HT-29 (cell line): ENCODE data around the gene PRR14. TPM values are rescaled to one million over a fixed set of nuclear protein-coding genes. Genes with fewer than 3 reads are reported as not detected.

Experiments used
- DNase-seq: peaks from one replicate; pipeline ENCODE4 v3.0.0-alpha.2; 2015; ENCODE audit warnings: low spot score
- total RNA-seq: library from RNA; depleted of rRNA; stranded (reverse); fragments of >200 nt; shearing (Covaris generic); gene quantifications from 2 replicates; pipeline ENCODE4 v1.2.3, GENCODE V29; 2014; rRNA removed

The PRR14 gene
- total RNA-seq, result 20.8 and 22.9 TPM in 2 replicates

DNA sequence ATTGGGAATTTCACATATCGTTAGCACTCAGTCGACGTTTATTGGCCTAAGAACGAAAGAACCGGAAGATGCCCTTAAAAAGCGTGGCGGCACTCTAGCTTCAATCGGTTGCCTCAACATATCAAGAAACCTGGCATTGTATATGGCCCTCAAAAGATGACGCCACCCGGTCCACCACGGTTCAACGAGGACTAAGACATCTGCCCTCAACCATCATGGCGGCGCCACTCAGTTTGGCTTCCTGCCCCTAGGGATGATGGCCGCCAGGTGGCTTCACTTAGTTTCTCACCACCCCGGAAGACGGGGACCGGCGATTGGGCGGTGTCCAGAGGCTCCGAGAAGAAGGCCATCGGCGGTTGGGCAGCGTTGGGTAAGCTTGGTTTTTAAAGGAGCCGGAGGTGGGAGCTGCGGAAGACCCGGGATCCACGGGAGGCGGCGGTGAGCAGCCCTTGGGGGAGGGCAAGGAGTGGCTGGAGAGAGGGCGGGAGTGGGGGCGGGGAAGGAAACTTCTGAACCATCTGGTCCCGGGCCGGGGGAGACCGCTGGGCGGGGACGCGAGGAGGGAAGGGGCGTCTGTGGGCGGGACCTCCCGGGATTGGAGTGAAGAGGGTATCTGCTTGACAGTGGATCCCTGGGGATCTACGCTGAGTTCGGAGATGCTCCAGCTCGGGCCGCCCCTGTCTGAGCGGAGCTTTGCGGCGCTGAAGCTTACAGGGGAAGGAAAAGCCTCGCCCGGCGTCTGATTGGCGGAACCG, at the start of gene PRR14:
Gene PRR14, plus strand, starts transcription at position 592 of the 755 bp plus-strand sequence. CDS start 686 bp downstream, outside the sequence.
- DNase-seq, result peak; percentile 99

DNA sequence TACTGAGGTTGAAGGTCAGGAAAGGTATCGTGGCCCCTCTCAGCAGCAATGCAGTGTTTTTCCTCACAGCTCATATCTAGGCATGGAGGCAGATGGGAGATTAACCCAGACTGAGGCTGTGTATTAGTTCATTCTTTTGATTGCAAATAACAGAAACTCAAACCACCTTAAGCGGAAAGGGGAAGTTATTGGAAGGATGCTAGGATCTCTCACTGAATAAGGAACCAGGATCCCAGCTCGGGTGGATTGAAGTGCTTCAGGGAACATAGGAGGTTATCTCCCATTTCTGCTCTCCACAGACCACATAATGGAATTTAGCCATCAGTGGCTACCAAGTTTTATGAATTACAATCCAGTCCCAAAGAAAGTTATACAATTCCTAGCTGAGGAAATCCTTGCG, 48.8 kb upstream of the PRR14 start:
- DNase-seq, result no peak

DNA sequence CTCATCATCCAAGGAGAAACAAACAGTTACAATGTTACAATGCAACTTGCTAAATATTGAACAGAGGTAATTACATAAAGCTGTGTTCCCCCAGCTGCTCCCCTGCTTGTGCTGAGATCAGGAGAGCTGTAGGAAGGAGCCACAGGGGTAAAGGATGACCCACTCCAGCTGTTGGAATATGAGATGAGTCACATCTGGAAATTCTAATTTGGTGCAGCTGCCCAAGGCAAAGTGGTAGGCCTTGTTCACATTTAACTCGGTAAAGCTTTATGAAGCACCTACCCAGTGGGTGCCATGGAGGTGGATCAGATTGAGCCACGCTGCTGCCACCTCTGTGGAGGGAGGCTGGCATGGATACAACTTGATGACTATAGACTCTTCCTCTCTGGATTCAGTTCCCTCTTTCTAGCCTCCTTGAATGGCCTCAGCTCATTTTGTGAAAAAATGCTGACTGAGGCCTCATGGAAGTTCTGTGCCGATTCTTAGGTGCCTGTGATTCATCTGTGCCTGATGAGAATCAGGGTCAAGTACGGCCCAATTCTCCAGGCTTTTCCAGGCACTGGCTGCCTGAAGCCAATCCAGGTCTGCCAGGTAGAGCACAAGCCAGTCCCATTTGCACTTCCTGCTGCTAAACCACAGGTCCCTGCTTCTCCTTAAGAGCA, 48.0 kb upstream of the PRR14 start:
- no peak for DNase-seq

DNA sequence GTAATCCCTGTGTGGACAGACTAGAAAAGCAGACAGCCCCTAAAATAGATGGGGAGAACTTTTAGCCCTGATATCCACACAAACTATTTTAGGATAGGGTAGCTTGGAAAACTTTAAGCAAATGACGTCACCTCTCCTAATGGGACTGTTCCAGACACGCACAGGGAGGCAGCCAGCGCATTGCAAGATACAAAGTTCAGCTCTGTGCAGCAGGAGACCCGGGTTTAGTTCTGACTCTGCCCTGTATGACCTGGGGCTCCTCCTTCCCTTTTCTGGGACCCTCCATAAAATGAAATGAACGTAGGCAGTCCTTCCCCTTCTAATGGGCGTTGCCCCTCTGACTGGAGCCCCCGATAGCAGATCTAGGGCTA, 46.8 kb upstream of the PRR14 start:
- DNase-seq, result no peak

DNA sequence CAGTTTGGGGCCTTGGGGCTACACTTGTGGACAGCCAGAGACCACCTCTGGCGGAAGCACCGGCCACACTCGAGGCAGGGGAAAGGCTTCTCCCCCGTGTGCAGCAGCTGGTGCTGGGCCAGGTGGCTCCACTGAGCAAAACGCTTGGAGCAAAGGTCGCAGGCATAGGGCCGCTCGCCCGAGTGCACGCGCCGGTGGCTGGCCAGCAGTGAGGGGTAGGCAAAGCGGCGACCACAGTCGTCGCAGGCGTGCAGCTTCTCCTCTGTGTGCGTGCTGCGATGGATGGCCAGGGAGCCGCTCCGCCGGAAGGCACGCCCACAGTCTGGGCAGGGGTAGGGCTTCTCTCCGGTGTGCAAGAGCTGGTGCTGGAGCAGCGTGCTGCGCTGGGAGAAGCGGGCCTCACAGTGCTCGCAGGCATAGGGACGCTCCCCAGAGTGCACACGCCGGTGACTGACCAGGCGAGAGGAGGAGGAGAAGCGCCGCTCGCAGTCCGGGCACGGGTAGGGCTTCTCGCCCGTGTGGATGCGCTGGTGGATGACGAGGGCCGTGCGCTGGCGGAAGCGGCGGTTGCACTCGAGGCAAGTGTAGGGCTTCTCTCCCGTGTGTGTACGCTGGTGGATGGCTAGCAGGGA, 46.3 kb upstream of the PRR14 start:
- no peak for DNase-seq

DNA sequence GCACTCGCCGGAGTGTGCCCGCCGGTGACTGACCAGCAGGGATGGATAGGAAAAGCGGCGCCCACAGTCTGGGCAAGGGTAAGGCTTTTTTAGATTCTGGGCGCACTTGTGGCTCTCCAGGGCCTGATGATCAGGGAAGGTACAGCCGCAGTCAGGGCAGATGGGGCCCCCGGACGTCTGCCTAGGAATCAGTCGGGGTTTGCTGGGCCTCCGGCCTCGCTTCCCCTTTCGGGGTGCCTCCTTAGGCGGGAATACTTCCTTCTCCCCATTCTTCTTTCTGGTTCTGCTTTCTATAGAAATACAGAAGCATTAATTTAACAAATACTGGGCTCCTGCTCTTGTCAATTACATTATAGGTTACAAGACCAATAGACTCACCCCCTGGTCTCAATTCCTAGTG, 45.6 kb upstream of the PRR14 start:
- DNase-seq, result no peak

DNA sequence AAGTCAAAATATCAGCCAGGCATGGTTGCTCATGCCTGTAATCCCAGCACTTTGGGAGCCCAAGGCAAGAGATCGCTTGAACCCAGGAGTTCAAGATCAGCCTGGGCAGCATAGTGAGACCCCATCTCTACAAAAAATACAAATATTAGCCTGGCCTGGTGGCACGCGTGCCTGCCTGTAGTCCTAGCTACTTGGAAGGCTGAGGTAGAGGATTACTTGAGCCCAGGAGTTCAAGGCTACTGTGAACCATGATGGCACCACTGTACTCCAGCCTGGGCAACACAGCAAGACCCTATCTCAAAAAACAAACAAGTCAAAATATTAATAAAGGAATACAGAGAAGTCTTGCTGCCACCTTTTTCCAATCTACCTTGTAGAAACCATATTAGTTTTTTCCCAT, 44.8 kb upstream of the PRR14 start:
- no peak for DNase-seq

DNA sequence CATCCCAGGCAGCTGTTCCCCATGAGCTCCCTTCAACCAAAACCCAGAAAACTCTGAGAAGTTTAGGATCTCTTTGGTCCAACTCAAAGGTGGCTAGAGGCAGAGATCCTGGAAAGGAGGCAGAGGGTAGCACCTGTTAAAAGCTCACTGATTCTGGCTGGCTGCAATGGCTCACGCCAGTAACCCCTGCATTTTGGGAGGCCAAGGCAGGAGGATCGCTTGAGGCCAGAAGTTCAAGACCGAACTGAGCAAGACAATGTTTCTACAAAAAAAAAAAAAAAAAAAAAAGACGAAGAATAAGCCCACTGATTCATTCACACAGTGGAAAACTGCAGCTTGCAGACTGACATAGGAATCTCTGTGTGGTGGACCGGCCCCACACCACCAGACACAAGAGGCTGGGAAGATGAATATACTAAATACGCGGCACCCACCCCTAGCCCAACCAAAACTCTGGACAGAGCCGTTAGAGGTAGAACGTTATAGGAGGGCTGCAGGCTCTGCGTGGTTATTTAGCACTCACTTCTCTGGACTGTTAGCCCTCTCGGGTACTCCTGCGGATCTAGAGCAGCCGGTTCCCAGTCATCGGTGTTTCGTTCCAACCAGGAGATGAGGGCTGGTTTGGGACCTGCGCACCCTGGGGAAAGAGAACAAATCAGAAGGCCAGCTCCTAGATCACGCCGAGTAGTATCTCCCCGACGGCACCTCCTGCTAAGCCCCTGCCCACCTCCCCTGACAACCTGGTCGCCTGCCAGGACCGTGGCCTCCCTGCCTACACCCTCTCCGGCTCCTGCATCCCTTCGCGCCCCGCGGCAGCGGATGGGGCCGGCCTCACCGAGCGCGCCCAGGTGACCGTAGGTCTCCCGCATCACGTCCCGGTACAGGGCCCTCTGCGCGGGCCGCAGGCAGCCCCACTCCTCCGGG, 41.5 kb upstream of the PRR14 start:
- peak; percentile 6 for DNase-seq

DNA sequence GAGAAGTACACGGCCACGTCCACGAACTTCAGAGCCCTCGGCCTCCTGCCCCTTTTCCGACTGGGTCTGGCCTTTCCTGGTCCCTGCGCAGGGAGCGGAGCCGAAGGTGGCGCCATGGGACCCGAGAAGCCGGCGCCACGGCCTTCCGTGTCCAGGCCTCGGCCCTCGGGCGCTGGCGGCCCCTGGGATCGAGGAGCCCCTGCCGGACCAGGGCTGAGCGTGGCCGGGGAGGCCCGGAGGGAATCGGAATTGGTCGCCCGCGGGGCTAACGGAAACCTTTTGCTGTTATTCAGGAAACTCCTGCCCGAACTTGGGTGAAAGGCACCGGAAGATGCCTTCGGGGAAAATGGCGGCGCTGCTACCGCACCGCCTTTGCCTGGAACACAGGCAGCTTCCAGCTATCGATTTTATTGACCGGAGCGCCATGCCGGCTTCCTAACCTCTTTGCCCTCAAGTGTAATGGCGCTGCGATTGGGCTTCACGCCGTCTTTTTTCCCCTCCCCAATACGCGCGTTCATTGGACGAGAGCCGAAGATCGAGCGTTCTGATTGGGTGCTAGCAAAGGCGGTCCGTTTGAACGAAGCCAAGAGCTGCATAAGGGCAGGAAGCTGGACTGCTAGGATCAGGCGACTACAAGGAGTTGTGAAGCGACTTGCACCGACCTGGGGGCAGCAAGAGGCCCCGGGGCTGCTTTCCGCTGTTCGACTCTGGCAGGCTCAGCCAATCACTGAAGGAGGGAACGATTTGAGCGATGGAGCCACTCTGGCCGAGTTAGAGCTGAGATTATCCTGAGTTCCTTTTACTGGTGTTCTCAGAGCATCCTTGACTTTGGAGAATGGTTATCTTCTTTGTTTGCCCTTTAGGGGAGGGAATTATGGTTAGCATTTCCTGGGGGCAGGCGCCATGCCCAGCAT, 40.6 kb upstream of the PRR14 start, which contains the start of gene ZNF689:
Gene ZNF689, minus strand, starts transcription at position 464 of the 914 bp plus-strand sequence. Its CDS starts 348 bp downstream, at position 116.
- peak; percentile 98 for DNase-seq

DNA sequence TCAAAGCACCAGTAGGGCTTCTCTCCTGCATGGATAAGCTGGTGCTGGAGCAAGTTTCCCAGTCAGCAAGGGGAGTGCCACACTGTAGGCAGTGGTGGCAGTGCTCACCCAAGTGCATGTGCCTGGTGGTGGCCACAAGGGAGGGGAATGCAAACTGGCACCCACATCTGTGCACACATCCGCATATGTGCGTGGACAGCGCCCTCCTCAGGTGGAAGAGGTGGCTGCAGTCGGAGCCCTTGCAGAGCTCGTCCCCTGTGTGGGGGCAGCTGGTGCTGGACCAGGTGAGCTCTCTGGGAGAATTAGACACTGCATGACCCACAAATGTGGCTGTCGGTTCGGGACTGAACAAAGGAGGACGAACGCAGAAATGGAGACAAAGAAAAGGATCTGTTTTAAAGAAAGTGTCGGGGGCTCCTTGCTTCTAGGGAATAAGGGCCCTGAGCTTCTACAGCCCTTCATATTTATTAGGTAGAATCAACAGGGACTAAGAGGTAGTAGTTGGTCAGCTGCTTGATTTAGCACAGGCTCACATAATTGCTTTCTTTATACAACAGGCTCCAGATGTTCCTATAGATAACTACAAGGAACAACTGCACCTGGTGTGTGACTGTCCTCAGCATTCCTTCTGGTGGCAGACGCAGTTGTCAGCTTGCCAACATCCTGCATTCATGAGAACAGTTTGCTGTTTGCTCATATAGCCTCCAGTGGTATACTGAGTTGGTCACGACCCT, 35.2 kb upstream of the PRR14 start:
- DNase-seq, result peak; percentile 68

DNA sequence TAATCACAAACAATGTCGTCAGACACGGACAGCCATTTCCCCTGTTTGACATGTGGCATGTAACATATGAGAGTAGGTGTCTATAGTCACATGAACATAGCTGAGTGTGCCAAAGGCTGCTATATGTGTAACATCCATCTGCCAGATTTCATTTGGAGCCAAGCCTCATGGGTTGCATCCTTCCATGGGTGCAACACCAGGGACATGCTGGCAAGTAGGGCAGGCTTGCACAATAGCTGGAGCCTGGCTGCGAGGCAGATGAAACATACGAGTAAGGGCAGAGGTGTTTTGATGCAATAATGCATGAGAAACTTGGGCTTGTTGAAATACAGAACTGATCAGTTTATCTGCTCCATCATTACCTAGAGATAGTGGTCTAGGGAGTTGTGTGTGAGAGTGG, 31.6 kb upstream of the PRR14 start:
- no peak for DNase-seq

DNA sequence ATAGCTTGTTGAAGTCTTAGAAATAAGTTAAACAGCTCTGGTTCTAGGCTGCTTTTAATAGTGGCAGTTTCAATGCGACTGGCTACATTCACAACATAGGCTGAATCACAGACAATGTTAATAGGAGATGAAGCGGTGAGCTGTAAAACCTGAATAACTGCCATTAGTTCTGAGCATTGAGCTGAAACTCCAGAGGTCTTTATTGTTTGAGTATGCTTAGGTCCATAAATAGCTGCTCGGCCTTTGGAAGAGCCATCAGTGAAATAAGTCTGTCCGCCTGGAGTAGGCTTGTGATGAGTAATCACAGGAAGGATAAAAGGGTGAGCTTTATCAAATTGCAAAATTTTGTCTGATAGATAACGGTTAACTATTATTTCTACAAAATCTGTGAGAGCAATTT, 31.1 kb upstream of the PRR14 start:
- DNase-seq, result no peak

DNA sequence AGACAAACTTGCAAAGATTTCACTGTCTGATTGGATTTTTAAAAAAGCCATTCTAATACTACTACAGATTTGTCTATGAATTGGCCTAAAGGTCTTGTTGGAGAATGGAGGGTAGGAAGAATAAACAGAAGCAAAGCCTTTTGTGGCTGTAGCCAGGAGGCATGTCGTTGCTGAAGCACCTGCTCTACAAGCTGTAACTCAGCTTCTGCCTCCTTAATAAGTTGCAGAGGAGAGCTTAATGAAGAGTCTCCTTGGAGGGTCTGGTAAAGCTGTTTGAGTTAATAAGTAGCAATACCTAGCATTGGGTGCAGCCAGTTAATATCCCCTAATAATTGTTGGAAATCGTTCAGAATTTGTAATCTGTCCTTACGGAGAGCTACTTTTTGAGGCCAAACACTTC, 30.6 kb upstream of the PRR14 start:
- no peak for DNase-seq

DNA sequence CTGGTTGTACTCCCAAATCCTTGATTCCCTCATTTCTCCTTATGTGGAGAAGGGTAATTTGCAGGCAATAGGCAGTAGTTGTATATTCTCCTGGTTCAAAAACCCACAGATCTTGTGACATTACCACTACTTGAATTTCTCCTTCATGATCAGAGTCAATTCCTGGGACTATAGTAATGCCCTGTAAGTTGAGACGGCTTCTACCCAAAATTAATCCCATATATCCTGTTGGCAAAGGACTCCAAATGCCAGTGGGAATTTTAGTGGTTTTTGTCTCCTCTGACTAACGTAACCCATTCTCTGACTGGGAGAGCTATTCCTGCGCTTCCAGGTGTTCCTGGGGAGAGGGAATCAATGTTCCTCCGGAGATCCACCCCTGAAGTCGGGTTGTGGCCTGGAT, 29.0 kb upstream of the PRR14 start:
- DNase-seq, result no peak

DNA sequence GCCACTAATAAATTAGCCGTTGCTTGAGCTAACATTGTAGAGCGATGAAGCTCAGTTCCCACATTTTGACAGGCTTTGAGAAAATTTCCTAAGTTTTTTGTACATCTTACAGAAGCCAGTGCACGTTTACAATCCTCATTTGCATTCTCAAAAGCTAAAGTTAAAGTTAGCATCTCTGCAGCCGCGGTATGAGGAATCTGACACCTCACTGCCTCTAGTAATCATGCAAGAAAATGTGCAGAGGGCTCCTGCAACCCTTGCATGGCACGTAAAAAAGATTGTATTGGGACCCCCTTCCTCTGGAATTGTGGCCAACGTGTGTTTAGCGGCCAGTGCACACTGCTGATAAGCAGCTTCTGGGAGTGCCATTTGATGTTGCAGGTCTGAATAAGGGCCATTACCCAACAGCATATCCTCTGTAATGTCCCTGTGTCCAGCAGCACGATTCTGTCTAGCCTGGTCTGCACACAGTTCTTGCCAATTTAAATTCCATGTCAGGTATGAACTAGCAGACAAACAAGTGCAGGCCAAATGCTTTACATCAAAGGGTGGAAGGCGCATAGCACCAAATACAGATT, 28.2 kb upstream of the PRR14 start:
- no peak for DNase-seq

DNA sequence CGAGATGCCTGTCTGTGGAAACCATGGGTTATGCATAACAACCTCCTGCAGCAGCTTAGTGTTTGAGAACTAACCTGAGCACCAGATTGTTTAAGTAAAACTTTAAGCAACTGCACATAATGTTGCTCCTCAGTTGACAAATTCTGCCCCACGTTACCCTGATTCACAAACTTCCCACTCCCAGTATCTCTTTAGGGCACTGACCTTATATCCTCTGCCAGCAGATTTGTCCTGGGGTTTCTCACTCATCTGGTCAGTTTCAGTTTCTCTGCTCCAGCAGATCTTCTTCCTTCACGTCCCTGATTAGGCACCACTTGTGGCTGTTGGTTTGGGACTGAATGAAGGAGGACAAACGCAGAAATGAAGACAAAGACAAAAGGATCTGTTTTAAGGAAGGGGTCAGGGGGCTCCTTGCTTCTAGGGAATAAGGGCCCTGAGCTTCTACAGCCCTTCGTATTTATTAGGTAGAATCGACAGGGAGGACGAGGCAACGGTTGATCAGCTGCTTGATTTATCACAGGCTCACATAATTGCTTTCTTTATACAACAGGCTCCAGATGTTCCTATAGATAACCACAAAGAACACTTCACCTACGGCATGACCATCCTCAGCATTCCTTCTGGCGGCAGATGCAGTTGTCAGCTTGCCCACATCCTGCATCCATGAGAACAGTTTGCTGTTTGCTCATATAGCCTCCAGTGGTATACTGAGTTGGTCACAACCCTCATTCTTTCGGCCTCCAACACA, 27.1 kb upstream of the PRR14 start:
- no peak for DNase-seq

DNA sequence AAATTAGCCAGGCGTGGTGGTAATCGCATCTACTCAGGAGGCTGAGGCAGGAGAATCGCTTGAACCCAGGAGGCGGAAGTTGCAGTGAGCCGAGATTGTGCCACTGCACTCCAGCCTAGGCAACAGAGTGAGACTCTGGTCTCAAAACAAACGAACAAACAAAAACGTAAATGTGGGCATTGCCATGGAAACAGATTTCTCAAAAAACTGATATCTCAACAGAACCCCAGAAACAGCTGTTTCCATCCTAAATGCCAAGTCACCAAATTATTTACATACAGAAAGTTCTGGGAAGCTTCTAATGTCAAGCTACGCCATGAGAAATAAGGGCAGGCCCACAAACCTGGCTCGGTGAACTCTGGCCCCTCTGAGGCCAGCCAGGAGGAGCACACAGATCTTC, 24.5 kb upstream of the PRR14 start:
- no peak for DNase-seq

DNA sequence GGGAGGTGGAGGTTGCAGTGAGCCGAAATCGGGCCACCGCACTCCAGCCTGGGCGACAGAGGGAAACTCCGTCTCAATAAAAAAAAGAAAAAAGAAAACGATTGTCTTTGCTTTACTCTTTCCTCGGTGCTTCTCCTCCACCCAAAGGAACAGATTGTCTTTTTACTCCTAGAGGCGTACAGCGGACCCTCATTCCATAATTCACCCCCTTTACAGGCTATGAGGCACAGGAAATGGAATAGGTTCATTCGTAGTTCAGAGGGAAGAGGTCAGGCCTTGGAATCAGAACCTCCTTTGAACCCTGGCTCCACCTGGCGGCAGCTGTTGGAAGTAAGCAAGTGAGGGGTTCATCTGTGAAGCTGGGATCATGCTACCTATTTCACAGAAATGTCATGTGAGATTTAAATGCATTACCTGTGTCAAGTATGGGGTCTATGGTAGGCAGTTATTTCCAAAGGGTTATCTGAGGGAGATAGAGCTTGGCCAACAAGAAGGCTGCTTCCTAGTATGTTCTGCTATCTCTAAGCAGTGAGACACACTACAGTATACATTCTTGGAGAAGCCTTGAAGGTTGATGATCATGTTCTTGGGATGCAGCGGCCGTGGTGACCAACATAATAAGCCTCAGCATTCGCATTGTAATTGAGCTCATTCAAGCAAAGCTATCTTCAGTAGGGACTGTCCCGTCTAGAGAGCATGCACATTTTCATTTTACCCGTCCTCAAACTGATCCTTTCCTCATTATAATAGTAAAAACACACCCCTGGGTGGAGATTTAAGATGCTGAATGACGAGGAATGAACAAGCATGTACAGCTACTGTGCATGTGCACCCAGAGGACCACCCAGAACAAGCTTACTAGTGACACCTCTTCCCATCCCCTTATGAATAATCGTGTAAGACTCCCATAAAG, 21.9 kb upstream of the PRR14 start:
- peak; percentile 91 for DNase-seq
